ENCODE measurements around the gene HACD2. TPM values are rescaled to one million over a fixed set of nuclear protein-coding genes. Genes with fewer than 3 reads are reported as not detected.
"Not testable (repeated sequence)": the region's sequence is repeated elsewhere in the genome, so short reads cannot be mapped to it uniquely, and the experiment has no call there.

Gene HACD2
- total RNA-seq, 1 donor from 2014 or later: 13.9 TPM

DNA sequence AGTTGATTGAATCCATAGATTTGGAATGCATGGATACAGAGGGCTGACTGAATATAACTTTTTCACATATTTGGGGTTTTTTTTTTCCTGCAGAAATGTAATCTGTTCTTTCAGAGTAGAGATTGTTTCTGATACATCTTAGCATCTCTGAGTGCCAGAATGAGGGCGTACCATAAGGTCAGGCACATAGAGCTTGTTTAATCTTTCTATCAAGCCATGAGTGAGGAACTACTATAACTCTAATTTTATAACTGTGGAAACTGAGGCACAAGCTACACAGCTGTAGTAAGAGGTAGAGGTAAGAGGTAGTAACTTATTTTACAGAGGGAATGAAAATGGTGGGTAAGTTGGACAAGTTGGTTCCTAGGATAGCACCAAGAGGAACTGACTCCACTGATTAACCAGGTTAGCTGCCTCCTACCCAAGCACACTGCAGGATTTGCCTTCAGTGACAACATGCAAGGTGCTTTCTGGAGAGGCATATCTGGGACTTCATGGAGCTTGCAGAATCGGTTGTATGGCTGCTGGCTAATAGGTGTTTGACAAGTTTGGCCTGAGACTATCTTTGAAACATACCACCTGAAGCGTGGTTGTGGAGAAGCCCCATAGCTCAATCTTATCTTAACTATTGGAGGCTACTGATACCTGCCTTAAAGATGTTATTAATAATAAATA is 23.5 kb upstream of the HACD2 start:
- Mint-ChIP-seq H3K4me1 (ENCODE audit: unreplicated experiment) (peaks cover 28% of the 10 kb centered on the region), H3K4me3 (ENCODE audit: unreplicated experiment) (no peak overlapping the region), H3K9me3 (ENCODE audit: unreplicated experiment) (no peaks in the 10 kb centered on the region), H3K27ac (ENCODE audit: unreplicated experiment) (no peak overlapping the region), H3K36me3 (ENCODE audit: low read depth, unreplicated experiment) (peaks cover 3% of the 10 kb centered on the region), H3K27me3 (ENCODE audit: unreplicated experiment) (peaks cover 2% of the 10 kb centered on the region)
- DNase-seq (ENCODE audit: low spot score): no peak
- TF ChIP-seq, protein P1, sequence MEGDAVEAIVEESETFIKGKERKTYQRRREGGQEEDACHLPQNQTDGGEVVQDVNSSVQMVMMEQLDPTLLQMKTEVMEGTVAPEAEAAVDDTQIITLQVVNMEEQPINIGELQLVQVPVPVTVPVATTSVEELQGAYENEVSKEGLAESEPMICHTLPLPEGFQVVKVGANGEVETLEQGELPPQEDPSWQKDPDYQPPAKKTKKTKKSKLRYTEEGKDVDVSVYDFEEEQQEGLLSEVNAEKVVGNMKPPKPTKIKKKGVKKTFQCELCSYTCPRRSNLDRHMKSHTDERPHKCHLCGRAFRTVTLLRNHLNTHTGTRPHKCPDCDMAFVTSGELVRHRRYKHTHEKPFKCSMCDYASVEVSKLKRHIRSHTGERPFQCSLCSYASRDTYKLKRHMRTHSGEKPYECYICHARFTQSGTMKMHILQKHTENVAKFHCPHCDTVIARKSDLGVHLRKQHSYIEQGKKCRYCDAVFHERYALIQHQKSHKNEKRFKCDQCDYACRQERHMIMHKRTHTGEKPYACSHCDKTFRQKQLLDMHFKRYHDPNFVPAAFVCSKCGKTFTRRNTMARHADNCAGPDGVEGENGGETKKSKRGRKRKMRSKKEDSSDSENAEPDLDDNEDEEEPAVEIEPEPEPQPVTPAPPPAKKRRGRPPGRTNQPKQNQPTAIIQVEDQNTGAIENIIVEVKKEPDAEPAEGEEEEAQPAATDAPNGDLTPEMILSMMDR (IDR thresholded peaks at IDR 0.05; ENCODE audit: unreplicated experiment): no peak

DNA sequence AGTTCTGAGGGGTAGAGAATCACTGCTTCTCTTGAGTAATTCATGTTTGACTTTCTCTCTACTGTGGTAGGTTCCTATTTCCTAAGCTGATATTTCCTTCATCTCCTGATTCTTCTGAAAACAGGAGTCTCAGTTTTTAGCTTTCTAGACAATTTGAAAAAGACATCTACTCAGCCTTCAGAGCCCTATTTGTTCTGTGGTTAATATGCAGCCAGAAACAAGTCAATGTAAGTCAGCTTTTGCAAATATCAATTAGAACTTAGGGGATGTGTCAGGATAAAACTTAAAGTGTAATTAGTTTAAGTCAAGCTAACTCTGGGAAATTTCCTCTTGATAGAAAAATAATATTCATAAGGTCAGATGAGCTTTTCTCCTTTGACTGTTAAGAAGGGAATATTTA is 21.7 kb upstream of the HACD2 start:
- peaks cover 18% of the 10 kb centered on the region for H3K4me1 Mint-ChIP-seq (ENCODE audit: unreplicated experiment)
- TF ChIP-seq, protein P1 (IDR thresholded peaks at IDR 0.05; ENCODE audit: unreplicated experiment): no peak
- H3K27ac Mint-ChIP-seq (ENCODE audit: unreplicated experiment): no peak overlapping the region
- DNase-seq (ENCODE audit: low spot score): no peak
- no peaks in the 10 kb centered on the region for H3K9me3 Mint-ChIP-seq (ENCODE audit: unreplicated experiment)
- no peak overlapping the region for H3K4me3 Mint-ChIP-seq (ENCODE audit: unreplicated experiment)
- peaks cover 3% of the 10 kb centered on the region for H3K36me3 Mint-ChIP-seq (ENCODE audit: low read depth, unreplicated experiment)
- H3K27me3 Mint-ChIP-seq (ENCODE audit: unreplicated experiment): peaks cover 2% of the 10 kb centered on the region

DNA sequence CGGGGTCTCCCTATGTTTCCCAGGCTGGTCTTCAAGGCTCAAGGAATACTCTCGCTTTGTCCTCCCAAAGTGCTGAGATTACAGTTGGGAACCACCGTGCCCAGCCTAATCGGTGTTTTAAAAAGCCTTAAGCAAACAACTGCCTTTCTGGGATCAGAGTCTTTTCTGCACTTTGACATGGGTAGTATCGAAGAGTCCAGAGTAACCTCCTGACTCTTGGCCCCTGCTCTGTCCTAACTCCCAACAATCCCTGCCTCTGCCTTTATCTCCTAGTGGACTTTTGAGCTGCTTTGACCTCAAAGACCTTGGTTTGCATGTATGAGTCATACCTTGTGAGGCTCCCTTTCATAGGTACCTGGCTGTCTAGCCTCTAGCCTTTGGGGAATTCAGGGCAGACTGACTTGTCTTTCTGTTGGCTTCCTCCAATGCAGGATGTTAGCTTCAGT is 21.0 kb upstream of the HACD2 start:
- no peak overlapping the region for H3K27ac Mint-ChIP-seq (ENCODE audit: unreplicated experiment)
- no peak for DNase-seq (ENCODE audit: low spot score)
- peaks cover 3% of the 10 kb centered on the region for H3K36me3 Mint-ChIP-seq (ENCODE audit: low read depth, unreplicated experiment)
- peaks cover 13% of the 10 kb centered on the region for H3K4me1 Mint-ChIP-seq (ENCODE audit: unreplicated experiment)
- TF ChIP-seq, protein P1 (IDR thresholded peaks at IDR 0.05; ENCODE audit: unreplicated experiment): no peak
- H3K27me3 Mint-ChIP-seq (ENCODE audit: unreplicated experiment): peaks cover 2% of the 10 kb centered on the region
- no peak overlapping the region for H3K4me3 Mint-ChIP-seq (ENCODE audit: unreplicated experiment)
- H3K9me3 Mint-ChIP-seq (ENCODE audit: unreplicated experiment): no peaks in the 10 kb centered on the region

DNA sequence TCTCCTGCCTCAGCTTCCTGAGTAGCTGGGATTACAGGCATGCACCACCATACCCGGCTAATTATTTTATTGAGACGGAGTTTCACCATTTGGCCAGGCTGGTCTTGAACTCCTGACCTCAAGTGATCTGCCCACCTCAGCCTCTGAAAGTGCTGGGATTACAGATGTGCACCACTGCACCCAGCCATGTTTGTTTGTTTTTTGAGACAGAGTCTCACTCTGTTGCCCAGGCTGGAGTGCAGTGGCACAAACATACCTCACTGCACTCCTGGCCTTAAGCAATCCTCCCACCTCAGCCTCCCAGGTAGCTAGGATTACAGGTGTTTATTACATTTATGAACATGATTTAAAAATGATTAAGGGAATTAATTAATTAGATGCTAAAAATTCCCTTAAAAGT is 18.3 kb upstream of the HACD2 start:
- DNase-seq (ENCODE audit: low spot score); H3K4me3 Mint-ChIP-seq (ENCODE audit: unreplicated experiment); H3K36me3 Mint-ChIP-seq (ENCODE audit: low read depth, unreplicated experiment); H3K27me3 Mint-ChIP-seq (ENCODE audit: unreplicated experiment); H3K27ac Mint-ChIP-seq (ENCODE audit: unreplicated experiment); H3K4me1 Mint-ChIP-seq (ENCODE audit: unreplicated experiment); H3K9me3 Mint-ChIP-seq (ENCODE audit: unreplicated experiment): not testable (repeated sequence)

DNA sequence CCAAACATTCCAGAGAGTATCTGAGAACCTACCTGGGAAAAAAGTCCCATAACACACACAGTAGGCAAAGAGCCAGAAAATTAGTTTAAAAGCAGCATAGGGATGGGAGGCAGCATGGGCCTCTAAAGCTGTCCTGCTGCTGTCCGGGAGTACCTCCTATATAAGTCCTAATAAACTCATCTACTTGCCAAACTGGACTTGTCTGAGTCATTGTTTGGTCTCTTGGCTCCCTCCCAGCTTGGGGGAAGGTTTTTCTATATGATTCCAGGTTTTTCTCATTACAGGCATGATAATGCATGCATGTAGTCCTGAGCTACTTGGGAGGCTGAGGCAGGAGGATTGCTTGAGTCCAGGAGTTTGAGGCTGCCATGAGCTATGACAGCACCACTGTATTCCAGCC is 17.5 kb upstream of the HACD2 start:
- TF ChIP-seq, protein P1 (IDR thresholded peaks at IDR 0.05; ENCODE audit: unreplicated experiment): no peak
- no peaks in the 10 kb centered on the region for H3K9me3 Mint-ChIP-seq (ENCODE audit: unreplicated experiment)
- H3K4me1 Mint-ChIP-seq (ENCODE audit: unreplicated experiment): peaks cover 8% of the 10 kb centered on the region
- no peak overlapping the region for H3K4me3 Mint-ChIP-seq (ENCODE audit: unreplicated experiment)
- H3K27me3 Mint-ChIP-seq (ENCODE audit: unreplicated experiment): no peaks in the 10 kb centered on the region
- H3K36me3 Mint-ChIP-seq (ENCODE audit: low read depth, unreplicated experiment): peaks cover 3% of the 10 kb centered on the region
- no peak for DNase-seq (ENCODE audit: low spot score)
- no peak overlapping the region for H3K27ac Mint-ChIP-seq (ENCODE audit: unreplicated experiment)

DNA sequence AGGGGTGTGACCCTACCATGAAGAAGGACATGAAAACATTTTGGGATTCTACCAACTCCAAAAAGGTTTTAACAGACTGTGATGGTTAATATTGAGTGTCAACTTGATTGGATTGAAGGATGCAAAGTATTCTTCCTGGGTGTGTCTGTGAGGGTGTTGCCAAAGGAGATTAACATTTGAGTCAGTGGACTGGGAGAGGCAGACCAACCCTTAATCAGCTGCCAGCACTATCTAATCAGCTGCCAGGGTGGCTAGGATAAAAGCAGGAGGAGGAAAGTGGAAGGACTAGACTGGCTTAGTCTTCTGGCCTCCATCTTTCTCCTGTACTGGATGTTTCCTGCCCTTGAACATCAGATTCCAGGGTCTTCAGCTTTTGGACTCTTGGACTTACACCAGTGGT is 16.0 kb upstream of the HACD2 start:
- not testable (repeated sequence) for DNase-seq (ENCODE audit: low spot score); H3K36me3 Mint-ChIP-seq (ENCODE audit: low read depth, unreplicated experiment); H3K27me3 Mint-ChIP-seq (ENCODE audit: unreplicated experiment); H3K4me3 Mint-ChIP-seq (ENCODE audit: unreplicated experiment); H3K9me3 Mint-ChIP-seq (ENCODE audit: unreplicated experiment); H3K4me1 Mint-ChIP-seq (ENCODE audit: unreplicated experiment); H3K27ac Mint-ChIP-seq (ENCODE audit: unreplicated experiment)

All from endothelial cell (in vitro differentiated cells).